Adrenal gland (tissue), 5 donors: Measurements from ENCODE around the gene JARID2.

Experiments
- CTCF ChIP-seq, 6 experiments: fragments of 450-650 bp in 4 of 6; fragments of 200-600 bp in 2 of 6; sonication (generic) in 1 of 6; IDR thresholded peaks; 1 replicate in 5 of 6; 2 replicates in 1 of 6; pipeline versions ENCODE4 v1.5.1 to v1.8.0; 2016 to 2021; ENCODE audit warnings: antibody characterized with exemption in 6 of 6, mild to moderate bottlenecking in 2 of 6, moderate library complexity in 1 of 6
- POLR2A ChIP-seq, 2 donors: fragments of 450-650 bp; IDR thresholded peaks; one replicate each; pipeline ENCODE4 v1.6.1; 2017; ENCODE audit warnings: antibody characterized with exemption in 2 of 2, mild to moderate bottlenecking in 2 of 2, moderate library complexity in 1 of 2
- donor health status: DM: no; HTN: no; CAD: no.

- TF ChIP-seq CTCF (IDR thresholded peaks at IDR 0.05) (no peak), POLR2A (IDR thresholded peaks at IDR 0.05) (no peak)
Observed at GRCh38 chr6:15254070-15254975, 8.5 kb downstream of the JARID2 start.
